ENCODE measurements around the gene WWOX.

The WWOX gene

DNA sequence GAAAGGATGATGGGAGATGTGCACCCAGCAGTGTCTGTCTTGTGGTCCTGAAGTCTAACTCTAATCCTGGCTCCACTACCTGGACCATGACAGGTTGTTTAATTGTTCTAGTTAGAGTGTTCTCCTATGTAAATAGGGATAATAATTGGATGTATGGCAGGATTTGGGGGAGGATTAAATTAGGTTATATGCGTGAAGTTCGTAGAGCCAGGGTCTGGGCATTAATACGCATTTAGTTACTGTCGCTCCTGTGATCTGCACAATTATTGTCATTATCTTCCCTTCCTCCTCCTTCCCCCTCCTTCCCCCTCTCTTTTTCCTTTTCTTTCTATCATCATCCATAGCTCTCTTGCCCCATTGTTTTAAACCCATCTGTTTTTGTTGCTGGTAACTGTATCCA is 210.3 kb downstream of the WWOX start:
- no peak for DNase-seq

DNA sequence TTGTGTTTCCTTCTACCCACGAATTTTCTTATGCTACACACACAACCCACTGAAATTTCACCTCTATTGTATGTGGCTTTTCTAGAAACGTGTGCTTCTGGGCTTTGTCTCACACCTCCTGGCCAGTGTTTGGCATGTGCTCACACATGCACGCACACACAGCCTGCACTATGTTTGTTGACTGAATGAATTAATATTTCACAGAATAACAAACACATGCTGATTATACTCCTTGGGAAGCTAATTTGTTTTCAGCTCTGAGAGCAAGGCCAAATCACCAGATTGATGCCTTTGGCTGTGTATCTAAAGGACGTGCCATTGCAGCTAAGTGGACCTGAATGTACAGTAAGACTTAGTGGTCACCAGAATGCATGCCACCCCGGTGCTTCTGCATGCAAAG is 210.7 kb downstream of the WWOX start:
- DNase-seq = no peak

DNA sequence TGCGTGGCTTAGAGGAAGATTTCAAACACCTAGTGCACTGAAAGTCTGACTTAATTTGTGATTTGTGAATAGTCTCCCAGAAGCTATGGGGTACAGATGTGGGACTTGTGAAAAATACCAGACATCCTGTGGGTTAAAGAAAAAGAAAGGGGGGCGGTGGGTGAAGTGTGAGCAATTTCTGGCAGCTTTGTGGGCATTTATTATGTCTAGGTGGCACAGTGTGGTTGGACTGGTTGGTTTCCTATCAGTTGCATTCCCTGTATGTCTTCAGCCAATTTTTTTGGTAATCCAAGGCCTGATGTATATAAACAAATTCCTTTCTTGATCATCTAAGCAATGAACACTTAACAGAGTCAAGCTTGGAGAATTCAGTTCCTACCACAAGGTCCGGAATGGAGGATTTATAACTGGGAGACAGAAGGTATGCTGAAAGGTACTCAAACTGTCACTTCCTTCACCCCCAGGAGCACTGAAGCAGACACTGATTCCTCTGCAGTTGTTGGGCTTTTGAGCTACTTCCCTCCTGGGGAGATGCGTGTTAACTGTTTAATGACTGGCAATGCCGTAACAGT is 211.6 kb downstream of the WWOX start:
- no peak for DNase-seq

DNA sequence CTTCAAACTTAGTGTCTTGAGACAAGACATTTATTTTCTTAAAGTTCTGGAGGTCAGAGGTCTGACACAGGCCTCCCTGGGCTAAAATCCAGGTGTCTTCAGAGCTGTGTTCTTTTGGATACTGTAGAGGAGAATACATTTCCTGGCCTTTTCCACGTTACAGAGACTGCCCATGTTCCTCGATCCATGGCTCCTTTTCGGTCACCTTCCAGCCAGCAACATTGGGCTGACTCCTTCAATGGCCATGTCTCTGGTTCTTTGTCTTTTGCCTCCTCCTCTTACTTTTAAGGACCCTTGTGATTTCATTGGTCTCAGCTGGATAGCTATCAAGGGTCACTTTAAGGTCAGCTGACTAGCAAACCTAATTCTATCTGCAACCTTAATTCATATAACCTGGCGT is 212.4 kb downstream of the WWOX start:
- no peak for DNase-seq

DNA sequence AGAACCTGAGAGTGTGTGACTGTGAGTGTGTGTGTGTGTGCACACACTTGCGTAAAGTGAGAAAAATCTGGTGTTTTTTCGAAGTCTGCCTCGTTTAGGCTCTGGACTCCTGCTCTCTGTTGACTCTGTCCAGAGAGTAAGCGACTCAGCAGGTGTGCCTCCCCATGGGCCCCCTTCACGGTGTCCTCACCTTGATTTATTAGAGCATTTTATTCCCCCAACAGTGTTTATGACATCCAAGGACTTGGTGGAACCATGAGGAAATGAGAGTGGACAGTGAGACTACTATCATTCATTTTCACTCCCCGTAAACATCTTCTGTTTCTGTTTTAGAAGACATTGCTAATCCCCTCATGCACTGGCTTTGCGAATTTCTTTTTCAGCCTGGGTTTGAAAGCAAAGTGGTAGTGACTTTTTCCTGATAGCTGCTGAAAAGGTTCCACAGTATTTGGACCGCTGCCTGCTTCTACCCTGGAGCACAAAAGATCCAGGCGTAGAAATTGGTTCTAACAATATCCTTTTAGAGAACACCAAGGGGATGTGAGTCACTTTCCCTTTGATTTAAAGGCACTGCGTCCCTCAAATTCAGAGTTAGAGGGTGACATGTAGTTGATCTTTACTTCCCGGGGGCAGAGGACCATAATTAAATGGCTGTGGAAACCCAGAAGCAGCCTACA is 218.2 kb downstream of the WWOX start:
- no peak for DNase-seq

DNA sequence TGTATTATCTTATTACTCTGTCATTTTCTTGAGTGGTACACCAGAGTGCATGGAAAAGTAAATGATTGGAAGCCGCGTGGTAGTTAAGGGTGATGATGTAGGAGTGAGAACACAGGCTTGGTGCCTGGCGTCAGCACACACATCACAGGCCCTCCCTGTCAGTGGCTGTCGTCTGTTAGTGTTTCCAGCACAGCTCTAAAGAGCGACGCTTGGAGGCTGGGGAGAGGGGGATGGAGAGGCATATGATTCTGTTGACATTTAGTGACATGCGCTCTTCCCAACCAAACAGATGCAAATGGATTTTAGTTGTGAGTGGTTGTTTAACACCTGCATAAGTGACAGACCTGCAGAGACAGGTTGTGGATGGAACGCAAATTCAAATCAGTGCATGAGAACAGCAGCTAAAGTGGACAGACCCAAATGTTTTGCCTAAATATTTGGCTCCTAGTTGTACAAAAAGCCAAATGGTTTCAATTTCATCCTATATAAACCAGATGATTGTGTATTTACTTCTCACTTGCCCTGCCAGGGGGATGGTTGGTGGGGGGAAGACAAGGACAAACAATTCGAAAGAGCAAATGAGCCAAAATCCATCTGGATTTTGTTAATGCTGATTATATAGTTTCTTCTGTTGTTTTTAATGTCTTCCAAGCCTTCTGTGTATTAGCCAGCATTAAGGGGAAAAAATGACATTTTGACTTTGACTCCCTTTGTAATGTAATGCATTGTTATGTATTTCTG is 222.3 kb downstream of the WWOX start:
- DNase-seq = peak; percentile 25

DNA sequence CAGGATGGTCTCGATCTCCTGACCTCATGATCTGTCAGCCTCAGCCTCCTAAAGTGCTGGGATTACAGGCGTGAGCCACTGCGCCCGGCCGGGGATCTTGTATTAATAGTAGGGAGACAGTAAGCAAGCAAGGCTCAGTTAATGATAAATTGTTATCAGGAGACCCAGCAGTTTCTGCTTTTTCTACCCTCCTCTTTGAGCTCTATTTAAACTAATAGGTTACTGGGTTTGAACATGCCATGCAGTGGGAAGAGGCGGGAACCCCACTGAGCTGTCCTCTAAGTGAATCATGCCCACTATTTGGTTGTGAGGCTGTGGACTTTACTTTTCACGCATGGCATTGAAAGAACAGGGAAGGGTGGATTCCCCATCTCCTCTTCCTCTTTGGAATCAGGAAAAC is 223.9 kb downstream of the WWOX start:
- DNase-seq = no peak

DNA sequence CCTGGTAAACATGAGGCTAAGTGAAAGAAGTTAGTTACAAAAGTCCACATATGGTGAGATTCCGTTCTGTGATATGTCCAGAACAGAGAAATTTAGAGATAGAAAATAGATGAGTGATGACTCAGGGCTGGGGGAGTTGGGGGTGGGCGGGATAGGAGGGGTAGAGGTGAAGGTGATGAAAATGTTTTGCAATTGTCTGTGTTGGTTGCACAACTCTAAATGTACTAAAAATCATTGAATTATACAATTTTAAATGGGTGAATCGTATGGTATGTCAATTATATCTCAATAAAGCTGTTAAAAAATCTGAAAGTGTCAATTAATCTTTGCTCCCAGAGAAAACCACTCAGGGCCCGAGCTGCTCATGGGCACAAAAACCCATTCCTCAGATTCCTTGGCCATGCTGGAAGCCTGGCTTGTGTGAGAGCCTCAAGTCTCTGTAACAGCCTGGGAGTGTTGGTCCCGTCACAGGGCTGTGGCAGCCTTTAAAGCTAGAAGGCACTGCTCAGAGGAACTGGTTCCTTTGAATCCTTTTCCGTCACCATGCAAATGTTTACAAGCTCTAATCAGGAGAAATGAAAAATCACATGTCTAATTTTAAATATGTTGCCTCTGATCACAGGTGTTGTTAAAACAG is 225.3 kb downstream of the WWOX start:
- DNase-seq = no peak

DNA sequence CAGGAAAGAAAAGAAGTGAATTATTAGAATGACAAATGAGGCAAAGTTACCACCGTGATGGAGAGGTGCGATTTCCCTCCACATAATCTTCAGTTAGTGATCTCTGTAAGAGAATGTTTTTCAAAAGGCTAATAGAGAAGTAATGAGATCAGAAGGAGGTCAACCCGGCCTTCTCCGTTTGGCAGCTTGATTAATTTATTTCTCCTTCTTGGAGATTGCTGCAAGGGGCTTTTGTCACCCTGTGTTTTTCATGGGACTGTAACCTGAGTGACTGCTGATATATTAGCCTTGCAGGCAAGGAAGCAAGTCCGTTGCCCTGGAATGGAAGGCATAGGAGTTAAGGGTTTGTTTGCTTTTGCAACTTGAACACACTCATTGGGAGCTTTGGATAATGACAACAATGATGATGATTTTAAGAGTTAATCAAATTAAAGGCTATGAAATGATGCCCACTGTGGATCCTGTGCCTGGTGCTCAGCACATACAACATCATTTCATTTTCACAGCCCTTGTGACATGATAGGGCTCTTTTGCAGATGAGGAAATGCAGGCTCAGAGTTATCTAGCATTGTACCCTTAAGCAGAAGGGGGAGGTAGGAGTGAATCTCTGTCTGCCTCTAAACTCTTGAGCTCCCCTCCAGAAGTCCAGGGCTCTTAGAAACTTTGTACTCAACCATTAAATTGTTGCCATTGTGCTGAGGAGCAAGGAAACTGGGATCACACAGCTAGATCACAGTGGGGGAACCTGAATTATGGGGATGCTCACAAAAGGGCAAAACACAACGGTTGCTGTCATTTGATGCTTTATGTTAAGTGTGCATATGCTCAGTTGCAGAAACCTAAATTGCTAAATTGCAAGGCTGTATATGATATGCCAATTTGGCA is 226.3 kb downstream of the WWOX start:
- DNase-seq = no peak

DNA sequence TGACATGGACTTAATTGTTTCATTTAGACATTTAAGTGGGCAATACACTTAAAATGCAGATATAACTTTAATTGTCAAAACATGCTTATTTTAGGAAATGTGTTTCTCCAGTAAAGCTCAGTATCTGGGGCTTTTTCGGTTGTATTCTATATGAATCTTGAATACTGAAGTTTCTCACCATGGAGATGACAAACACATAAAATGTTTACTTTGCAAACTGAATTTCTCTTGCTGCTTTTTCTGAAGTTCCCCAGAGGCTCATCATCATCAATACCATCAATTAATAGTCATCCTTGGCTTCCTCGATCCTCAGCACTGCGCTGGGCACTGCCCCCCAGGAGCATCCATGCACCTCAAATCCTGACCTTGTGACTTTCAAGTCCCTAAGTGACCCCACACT is 227.3 kb downstream of the WWOX start:
- no peak for DNase-seq

DNA sequence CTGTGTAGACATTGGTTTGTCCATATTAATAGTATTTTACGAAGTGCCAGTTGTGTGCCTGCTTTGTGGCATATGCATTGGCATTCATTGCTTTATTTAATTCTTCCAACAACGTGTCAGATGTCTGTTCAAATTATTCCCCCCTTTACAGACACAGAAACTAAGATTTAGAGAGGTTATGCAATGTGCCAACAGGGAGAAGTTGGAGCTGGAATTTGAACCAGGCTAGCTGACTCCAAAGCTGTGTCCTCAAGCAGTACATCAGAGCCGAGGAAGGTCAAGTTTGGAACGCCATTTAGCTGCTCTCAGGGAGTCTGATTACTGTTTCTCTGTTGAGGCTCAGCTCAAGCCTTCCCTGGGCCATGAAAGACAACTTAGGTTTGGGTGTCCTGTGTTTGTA is 232.3 kb downstream of the WWOX start:
- no peak for DNase-seq

DNA sequence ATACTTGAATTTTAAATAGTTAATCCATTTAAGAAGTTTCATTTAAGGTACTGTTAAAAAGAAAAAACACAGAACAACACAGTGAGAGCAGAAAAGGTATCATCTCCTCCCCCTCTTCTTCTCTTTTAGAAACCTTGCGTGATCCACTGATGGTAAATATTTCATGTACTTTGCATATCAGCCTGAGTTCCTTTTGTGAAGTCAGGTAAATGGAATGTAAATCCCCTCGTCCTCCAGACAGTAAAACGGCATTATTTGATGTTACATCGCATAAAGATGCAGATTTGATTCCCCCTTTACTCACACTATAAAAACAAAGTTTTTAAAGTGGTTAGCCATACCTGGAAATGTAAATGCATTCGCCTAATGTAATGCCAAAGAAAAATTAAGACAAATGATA is 234.4 kb downstream of the WWOX start:
- DNase-seq = no peak

DNA sequence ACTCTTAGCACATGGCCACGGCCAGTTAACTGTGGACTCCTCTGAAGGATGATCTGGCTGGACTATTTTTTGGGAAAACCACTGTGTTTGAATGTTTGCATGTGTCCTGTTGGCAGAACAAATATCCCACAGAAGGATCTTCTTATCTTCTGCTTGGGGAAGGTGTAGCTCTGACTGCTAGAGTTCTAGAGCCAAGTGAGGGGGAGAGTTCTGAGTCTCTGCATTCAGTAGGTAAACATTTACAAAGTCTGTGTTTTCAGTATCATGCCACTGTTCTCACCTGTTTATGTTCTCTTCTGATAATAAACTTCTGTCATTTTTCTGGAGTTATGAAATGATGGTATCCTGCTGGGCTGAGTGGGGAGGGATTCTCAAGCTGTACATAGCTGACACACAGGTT is 241.1 kb downstream of the WWOX start:
- no peak for DNase-seq

DNA sequence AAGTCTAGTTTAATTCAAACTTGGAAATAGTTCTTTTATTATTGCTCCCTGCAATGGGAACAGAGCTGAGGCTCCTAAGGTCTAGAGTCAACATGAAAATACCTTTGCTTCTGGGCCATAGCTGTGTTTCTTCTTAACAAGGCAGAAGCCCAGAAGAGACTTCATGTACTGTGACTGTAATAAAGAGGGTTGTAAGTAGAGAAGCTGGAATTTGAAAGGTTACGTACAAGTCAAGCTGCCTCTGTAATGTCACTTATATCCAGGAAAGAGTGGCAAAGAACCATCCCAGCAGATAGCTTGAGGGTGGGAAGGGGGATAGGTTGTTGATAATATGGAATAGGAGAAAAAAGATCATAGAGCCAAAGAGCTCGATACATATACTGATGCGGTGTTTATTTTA is 248.6 kb downstream of the WWOX start:
- DNase-seq = no peak

DNA sequence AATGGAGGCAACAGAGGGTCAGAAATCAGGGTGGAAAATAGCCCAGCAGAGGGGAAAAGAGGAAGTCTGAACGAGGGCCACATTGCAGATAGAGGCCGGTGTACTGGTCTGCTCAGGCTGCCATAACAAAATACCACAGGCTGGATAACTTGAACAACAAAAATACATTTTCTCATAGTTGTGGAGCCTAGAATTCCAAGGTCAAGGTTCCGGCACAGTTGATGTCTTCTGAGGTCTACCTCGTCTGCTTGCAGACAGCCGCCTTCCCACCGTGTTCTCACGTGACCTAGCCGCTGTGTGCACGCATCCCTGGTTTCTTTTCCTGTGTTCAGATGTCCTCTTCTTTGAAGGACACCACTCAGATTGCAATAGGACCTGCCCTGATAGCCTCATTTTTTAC is 249.4 kb downstream of the WWOX start:
- DNase-seq = no peak

DNA sequence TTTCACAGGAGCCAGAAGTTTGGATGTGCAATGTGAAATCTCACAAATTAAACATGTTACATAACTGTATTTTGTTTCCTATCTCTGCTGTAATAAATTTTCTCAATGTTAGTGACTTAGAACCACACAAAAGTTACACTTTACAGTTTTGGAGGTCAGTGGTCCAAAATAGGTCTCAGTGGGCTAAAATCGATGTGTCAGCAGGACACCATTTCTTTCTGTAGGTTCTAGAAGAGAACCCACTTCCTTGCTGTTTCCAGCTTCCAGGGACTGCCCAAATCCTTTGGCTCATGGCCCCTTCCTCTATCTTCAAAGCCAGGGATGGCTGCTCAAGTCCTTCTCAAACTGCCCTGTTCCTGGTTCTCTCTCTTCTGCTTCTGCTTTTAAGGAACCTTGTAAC is 252.7 kb downstream of the WWOX start:
- no peak for DNase-seq

DNA sequence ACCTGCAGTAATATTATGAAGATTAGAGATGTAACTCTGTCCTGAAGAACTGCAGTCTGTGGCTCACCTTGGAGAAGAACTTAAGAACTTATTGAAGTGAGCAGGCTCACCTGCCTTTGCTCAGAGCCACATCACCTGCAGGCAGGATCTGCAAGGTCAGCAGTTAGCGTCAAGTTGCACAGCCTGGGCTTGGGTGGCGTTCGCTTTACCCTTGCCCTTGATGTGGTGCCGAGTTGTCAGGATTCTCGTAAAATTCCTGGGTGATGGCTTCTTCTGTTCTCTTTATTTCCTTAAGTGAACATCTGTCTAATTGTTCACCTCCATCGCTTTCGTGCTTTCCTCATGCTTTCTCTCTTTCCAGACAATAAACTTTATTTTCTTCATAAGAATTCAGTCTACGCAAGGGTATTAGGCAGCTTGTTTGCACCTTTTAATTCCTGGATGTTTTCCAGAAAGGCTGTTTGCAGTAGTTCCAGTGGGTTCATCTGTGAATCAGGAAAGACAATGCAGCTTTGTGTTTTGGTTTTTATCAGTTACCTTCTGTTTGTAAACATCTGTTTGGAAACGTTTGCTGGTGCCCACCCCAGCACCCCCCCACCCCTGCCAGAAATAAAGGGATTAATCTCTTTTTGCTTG is 254.3 kb downstream of the WWOX start:
- DNase-seq = peak; percentile 43

DNA sequence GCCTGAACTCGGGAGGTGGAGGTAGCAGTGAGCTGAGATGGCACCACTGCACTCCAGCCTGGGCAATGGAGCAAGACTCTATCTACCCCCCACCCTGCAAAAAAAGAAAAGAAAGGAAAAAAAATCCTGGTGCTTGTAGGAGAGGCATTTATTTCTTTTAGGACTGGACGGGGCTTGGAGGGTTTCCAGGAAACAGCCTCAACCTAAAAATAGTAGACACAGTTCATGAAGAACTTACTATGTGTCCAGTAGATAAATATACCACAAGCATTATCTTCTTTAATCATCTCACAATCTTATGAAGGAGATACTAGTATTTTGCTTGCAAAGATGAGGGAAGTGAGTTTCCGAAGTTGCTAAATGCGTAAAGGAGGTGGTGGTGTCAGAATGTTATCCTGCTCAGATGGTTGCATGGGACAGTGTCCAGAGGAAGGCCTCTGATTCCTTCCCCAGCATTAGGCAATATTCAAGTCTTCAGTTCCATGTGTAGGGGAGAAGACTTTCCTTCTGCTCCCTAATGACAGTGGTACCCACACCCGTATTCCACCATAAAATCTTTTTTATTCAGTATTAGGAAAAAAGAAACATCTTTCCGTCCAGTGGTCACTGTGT is 263.2 kb downstream of the WWOX start:
- DNase-seq = no peak

DNA sequence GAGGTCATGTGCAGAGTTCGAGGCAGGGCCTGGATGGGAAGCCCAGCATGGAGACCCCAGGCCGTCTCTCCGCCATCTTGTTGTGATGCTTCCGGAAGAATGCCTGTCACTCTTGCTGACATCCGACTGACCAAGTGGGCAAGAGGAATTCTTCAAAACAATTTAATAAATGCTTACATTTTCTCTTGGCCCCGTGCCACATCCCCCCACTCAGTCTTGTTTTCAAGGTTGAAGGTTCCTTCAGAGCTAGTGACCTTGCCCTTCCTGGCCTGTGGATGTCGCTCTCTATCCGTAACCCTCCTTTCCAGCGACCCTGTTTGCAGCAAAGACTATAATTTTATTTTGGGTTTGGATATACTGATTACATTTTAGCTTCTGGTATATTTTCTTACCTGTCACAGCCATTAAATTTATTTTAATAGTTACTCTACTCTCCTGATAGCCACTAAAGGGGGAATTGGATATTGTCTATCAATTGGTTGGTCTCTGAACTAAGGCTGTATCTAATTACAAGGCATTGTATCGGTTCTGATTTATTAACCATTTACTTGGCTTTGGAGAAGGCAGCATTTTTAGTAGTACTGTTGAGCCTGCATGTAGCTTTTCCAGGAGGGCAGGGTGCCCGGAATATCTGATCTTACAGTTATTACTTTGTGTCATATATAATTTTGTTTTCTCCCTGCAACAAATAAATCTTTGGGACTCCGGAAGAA is 264.5 kb downstream of the WWOX start:
- no peak for DNase-seq

DNA sequence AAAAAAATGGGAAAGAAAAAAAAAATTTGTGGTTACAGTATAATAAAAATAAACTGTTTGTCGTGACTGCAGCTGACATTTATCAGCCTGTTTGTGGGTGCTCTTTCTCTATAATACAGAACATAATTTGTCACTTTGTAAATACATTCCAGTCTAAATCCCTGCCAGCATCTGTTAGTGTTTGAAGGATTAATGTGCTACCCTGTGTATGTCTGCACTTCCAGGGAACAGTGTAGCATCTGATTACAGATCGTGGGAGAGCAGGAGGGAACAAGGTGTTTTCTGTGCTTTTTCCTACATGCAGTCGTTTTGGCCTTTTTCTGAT is 265.1 kb downstream of the WWOX start:
- no peak for DNase-seq

DNA sequence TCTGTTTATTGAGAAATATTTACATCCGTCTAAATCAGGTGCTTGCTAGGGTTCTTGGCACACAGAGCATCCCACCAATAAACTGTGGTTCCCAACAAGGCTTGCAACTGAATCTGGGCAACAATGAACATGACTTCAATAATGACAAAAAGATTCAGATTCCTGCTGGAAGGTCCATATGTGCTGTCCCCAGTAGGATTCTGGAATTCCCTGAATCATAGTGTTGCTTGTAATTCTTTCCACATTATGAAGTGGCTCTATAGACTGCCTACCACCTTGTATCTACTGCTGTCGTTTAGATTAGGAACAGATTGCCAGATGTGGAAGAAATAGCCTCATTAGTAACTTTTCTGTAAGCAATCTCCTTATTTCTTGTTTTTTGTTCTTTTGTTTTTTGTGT is 265.9 kb downstream of the WWOX start:
- no peak for DNase-seq
